ENCODE results near the gene CDK6. TPM values are rescaled to one million over a fixed set of nuclear protein-coding genes. Genes with fewer than 3 reads are reported as not detected.

CDK6 gene
- polyA plus RNA-seq, 4 donors, result 43.8 to 53.3 (median 45.1) TPM

- DNase-seq (ENCODE audit: low read depth in 4 of 4, low spot score in 3 of 4), result no peak
Observed at GRCh38 chr7:92797284-92797683, 39.1 kb downstream of the CDK6 start.

GRCh38 chr7:92794831-92795230, 41.5 kb downstream of the CDK6 start:
- no peak for DNase-seq (ENCODE audit: low read depth in 4 of 4, low spot score in 3 of 4)

- DNase-seq (ENCODE audit: low read depth in 4 of 4, low spot score in 3 of 4), result no peak
Observed at GRCh38 chr7:92794391-92794790, 42.0 kb downstream of the CDK6 start.

GRCh38 chr7:92793656-92794205, 42.6 kb downstream of the CDK6 start:
- no peak for DNase-seq (ENCODE audit: low read depth in 4 of 4, low spot score in 3 of 4)

GRCh38 chr7:92790992-92791391, 45.4 kb downstream of the CDK6 start:
- no peak for DNase-seq (ENCODE audit: low read depth in 4 of 4, low spot score in 3 of 4)

- DNase-seq (ENCODE audit: low read depth in 4 of 4, low spot score in 3 of 4), result no peak
Observed at GRCh38 chr7:92788559-92789183, 47.7 kb downstream of the CDK6 start.

GRCh38 chr7:92785923-92786322, 50.5 kb downstream of the CDK6 start:
- DNase-seq (ENCODE audit: low read depth in 4 of 4, low spot score in 3 of 4), result no peak

GRCh38 chr7:92784935-92785334, 51.4 kb downstream of the CDK6 start:
- DNase-seq (ENCODE audit: low read depth in 4 of 4, low spot score in 3 of 4), result no peak

GRCh38 chr7:92783260-92784201, 52.8 kb downstream of the CDK6 start:
- DNase-seq (ENCODE audit: low read depth in 4 of 4, low spot score in 3 of 4), result no peak

- no peak for DNase-seq (ENCODE audit: low read depth in 4 of 4, low spot score in 3 of 4)
Observed at GRCh38 chr7:92782855-92783254, 53.5 kb downstream of the CDK6 start.

GRCh38 chr7:92782236-92782635, 54.1 kb downstream of the CDK6 start:
- DNase-seq (ENCODE audit: low read depth in 4 of 4, low spot score in 3 of 4), result no peak

- no peak for DNase-seq (ENCODE audit: low read depth in 4 of 4, low spot score in 3 of 4)
Observed at GRCh38 chr7:92781117-92781720, 55.2 kb downstream of the CDK6 start.

- no peak for DNase-seq (ENCODE audit: low read depth in 4 of 4, low spot score in 3 of 4)
Observed at GRCh38 chr7:92778972-92779371, 57.4 kb downstream of the CDK6 start.

GRCh38 chr7:92777993-92778392, 58.4 kb downstream of the CDK6 start:
- no peak for DNase-seq (ENCODE audit: low read depth in 4 of 4, low spot score in 3 of 4)

GRCh38 chr7:92773808-92774207, 62.6 kb downstream of the CDK6 start:
- DNase-seq (ENCODE audit: low read depth in 4 of 4, low spot score in 3 of 4), result no peak

- no peak for DNase-seq (ENCODE audit: low read depth in 4 of 4, low spot score in 3 of 4)
Observed at GRCh38 chr7:92769844-92770243, 66.5 kb downstream of the CDK6 start.

- no peak for DNase-seq (ENCODE audit: low read depth in 4 of 4, low spot score in 3 of 4)
Observed at GRCh38 chr7:92769394-92769699, 67.0 kb downstream of the CDK6 start.

- DNase-seq (ENCODE audit: low read depth in 4 of 4, low spot score in 3 of 4), result no peak
Observed at GRCh38 chr7:92768501-92769393, 67.6 kb downstream of the CDK6 start.

- no peak for DNase-seq (ENCODE audit: low read depth in 4 of 4, low spot score in 3 of 4)
Observed at GRCh38 chr7:92767437-92767836, 68.9 kb downstream of the CDK6 start.

- DNase-seq (ENCODE audit: low read depth in 4 of 4, low spot score in 3 of 4), result no peak
Observed at GRCh38 chr7:92766461-92767003, 69.8 kb downstream of the CDK6 start.
